ENCODE results near the gene LZTS2. TPM values are rescaled to one million over a fixed set of nuclear protein-coding genes. Genes with fewer than 3 reads are reported as not detected.

The LZTS2 gene
- total RNA-seq = 10 to 100 TPM in 1 of 3 donors, 1 to 10 TPM in 2; 9.3 to 10.2 (median 9.8) TPM

GRCh38 chr10:100999742-101000126 lies at the start of gene LZTS2:
LZTS2 (plus strand) TSS chr10:100999808; CDS start chr10:101002539, 2,731 bp downstream.
- peaks cover 3% of the 10 kb centered on the region for H3K36me3 Mint-ChIP-seq (ENCODE audit: insufficient read depth)
- ATAC-seq = no peak
- peak within 1 kb of the TSS; percentile 87 for H3K4me3 Mint-ChIP-seq
- peaks cover 32% of the 10 kb centered on the region for H3K4me1 Mint-ChIP-seq (ENCODE audit: low read depth)
- no peaks in the 10 kb centered on the region for H3K9me3 Mint-ChIP-seq
- no peaks in the 10 kb centered on the region for H3K27me3 Mint-ChIP-seq (ENCODE audit: low read depth)
- DNase-seq = no peak

GRCh38 chr10:100960251-100960650 lies 39.4 kb upstream of the LZTS2 start:
- no peaks in the 10 kb centered on the region for H3K27me3 Mint-ChIP-seq (ENCODE audit: low read depth)
- H3K4me3 Mint-ChIP-seq = no peak overlapping the region
- peaks cover 6% of the 10 kb centered on the region for H3K4me1 Mint-ChIP-seq (ENCODE audit: low read depth)
- ATAC-seq (no peak), DNase-seq (no peak)
- H3K36me3 Mint-ChIP-seq (ENCODE audit: insufficient read depth) = peaks cover 35% of the 10 kb centered on the region
- no peaks in the 10 kb centered on the region for H3K9me3 Mint-ChIP-seq

GRCh38 chr10:100962351-100963080 lies 37.1 kb upstream of the LZTS2 start:
- ATAC-seq = no peak
- no peak overlapping the region for H3K4me3 Mint-ChIP-seq
- no peaks in the 10 kb centered on the region for H3K4me1 Mint-ChIP-seq (ENCODE audit: low read depth)

GRCh38 chr10:100963826-100964225 lies 35.8 kb upstream of the LZTS2 start:
- DNase-seq = no peak
- peaks cover 8% of the 10 kb centered on the region for H3K4me1 Mint-ChIP-seq (ENCODE audit: low read depth)

More at GRCh38 chr10:100962351-100963080, 37.1 kb upstream of the LZTS2 start:
- DNase-seq = no peak
- peaks cover 28% of the 10 kb centered on the region for H3K36me3 Mint-ChIP-seq (ENCODE audit: insufficient read depth)
- H3K27me3 Mint-ChIP-seq (ENCODE audit: low read depth) = no peaks in the 10 kb centered on the region
- no peaks in the 10 kb centered on the region for H3K9me3 Mint-ChIP-seq

GRCh38 chr10:100965820-100966219 lies 33.8 kb upstream of the LZTS2 start:
- Mint-ChIP-seq H3K36me3 (ENCODE audit: insufficient read depth) (peaks cover 13% of the 10 kb centered on the region), H3K27me3 (ENCODE audit: low read depth) (no peaks in the 10 kb centered on the region), H3K4me1 (ENCODE audit: low read depth) (peaks cover 11% of the 10 kb centered on the region), H3K4me3 (no peak overlapping the region), H3K9me3 (no peaks in the 10 kb centered on the region)
- ATAC-seq (no peak), DNase-seq (no peak)

More at GRCh38 chr10:100963826-100964225, 35.8 kb upstream of the LZTS2 start:
- no peaks in the 10 kb centered on the region for H3K9me3 Mint-ChIP-seq
- H3K27me3 Mint-ChIP-seq (ENCODE audit: low read depth) = no peaks in the 10 kb centered on the region
- ATAC-seq = no peak
- H3K36me3 Mint-ChIP-seq (ENCODE audit: insufficient read depth) = peaks cover 24% of the 10 kb centered on the region
- H3K4me3 Mint-ChIP-seq = no peak overlapping the region

- DNase-seq (no peak), ATAC-seq (no peak)
- Mint-ChIP-seq H3K4me3 (no peak overlapping the region), H3K9me3 (no peaks in the 10 kb centered on the region), H3K36me3 (ENCODE audit: insufficient read depth) (peaks cover 8% of the 10 kb centered on the region), H3K4me1 (ENCODE audit: low read depth) (peaks cover 11% of the 10 kb centered on the region), H3K27me3 (ENCODE audit: low read depth) (no peaks in the 10 kb centered on the region)
Observed at GRCh38 chr10:100966887-100967286, 32.7 kb upstream of the LZTS2 start.

- no peak overlapping the region for H3K4me3 Mint-ChIP-seq
- ATAC-seq (no peak), DNase-seq (no peak)
- peaks cover 11% of the 10 kb centered on the region for H3K4me1 Mint-ChIP-seq (ENCODE audit: low read depth)
- H3K9me3 Mint-ChIP-seq = no peaks in the 10 kb centered on the region
- peaks cover 8% of the 10 kb centered on the region for H3K36me3 Mint-ChIP-seq (ENCODE audit: insufficient read depth)
- H3K27me3 Mint-ChIP-seq (ENCODE audit: low read depth) = no peaks in the 10 kb centered on the region
Observed at GRCh38 chr10:100967332-100967731, 32.3 kb upstream of the LZTS2 start.

- Mint-ChIP-seq H3K27me3 (ENCODE audit: low read depth) (no peaks in the 10 kb centered on the region), H3K9me3 (no peaks in the 10 kb centered on the region), H3K36me3 (ENCODE audit: insufficient read depth) (peaks cover 3% of the 10 kb centered on the region), H3K4me3 (peak overlapping the region; percentile 67), H3K4me1 (ENCODE audit: low read depth) (peaks cover 11% of the 10 kb centered on the region)
- DNase-seq = no peak
- no peak for ATAC-seq
Observed at GRCh38 chr10:100968062-100968736, 31.4 kb upstream of the LZTS2 start.

GRCh38 chr10:100968863-100969186 lies 30.8 kb upstream of the LZTS2 start:
- DNase-seq (no peak), ATAC-seq (peak in 1 of 2 donors; percentile 20)
- Mint-ChIP-seq H3K4me3 (peak overlapping the region; percentile 67), H3K36me3 (ENCODE audit: insufficient read depth) (peaks cover 2% of the 10 kb centered on the region), H3K9me3 (no peaks in the 10 kb centered on the region), H3K4me1 (ENCODE audit: low read depth) (peaks cover 11% of the 10 kb centered on the region), H3K27me3 (ENCODE audit: low read depth) (no peaks in the 10 kb centered on the region)

GRCh38 chr10:100969187-100970075 lies 30.2 kb upstream of the LZTS2 start, which contains the start of gene SEMA4G:
SEMA4G (plus strand) TSS chr10:100969504; CDS start chr10:100972913, 3,409 bp downstream.
- Mint-ChIP-seq H3K27me3 (ENCODE audit: low read depth) (no peaks in the 10 kb centered on the region), H3K4me1 (ENCODE audit: low read depth) (peaks cover 11% of the 10 kb centered on the region), H3K36me3 (ENCODE audit: insufficient read depth) (peaks cover 2% of the 10 kb centered on the region), H3K9me3 (no peaks in the 10 kb centered on the region), H3K4me3 (peak within 1 kb of the TSS; percentile 67)
- DNase-seq (peak; percentile 41), ATAC-seq (peak; percentile 82 to 84)

GRCh38 chr10:100970076-100970913 lies 29.3 kb upstream of the LZTS2 start:
- DNase-seq = peak; percentile 30
- Mint-ChIP-seq H3K9me3 (no peaks in the 10 kb centered on the region), H3K4me1 (ENCODE audit: low read depth) (peaks cover 11% of the 10 kb centered on the region), H3K36me3 (ENCODE audit: insufficient read depth) (peaks cover 2% of the 10 kb centered on the region), H3K4me3 (peak overlapping the region; percentile 48), H3K27me3 (ENCODE audit: low read depth) (no peaks in the 10 kb centered on the region)
- ATAC-seq = peak in 1 of 2 donors; percentile 30

- Mint-ChIP-seq H3K36me3 (ENCODE audit: insufficient read depth) (peaks cover 2% of the 10 kb centered on the region), H3K27me3 (ENCODE audit: low read depth) (no peaks in the 10 kb centered on the region), H3K4me1 (ENCODE audit: low read depth) (peaks cover 11% of the 10 kb centered on the region), H3K9me3 (no peaks in the 10 kb centered on the region), H3K4me3 (no peak overlapping the region)
- ATAC-seq = no peak
- DNase-seq = no peak
Observed at GRCh38 chr10:100970914-100971811, 28.4 kb upstream of the LZTS2 start.

Data from activated T-cell treated with anti-CD3 and anti-CD28 coated beads, Interleukin-2, amount 50 U/mL, for 4 hours (primary cell).